Lower leg skin (tissue), 4 donors: ENCODE measurements around the gene MRPL36. TPM values are rescaled to one million over a fixed set of nuclear protein-coding genes. Genes with fewer than 3 reads are reported as not detected.

Source experiments
- DNase-seq, 2 donors: peaks; one replicate each; pipeline ENCODE4 v3.0.0-alpha.2; 2019; ENCODE audit warnings: low spot score in 2 of 2
- H3K4me3 ChIP-seq: fragments of 200-600 bp; sonication (generic); 2 replicates; pipeline ENCODE4 v1.5.1; 2017; ENCODE audit warnings: mild to moderate bottlenecking, low read depth; ENCODE audit not compliant: poor library complexity, severe bottlenecking
- POLR2A ChIP-seq, 2 donors: fragments of 450-650 bp; IDR thresholded peaks; one replicate each; pipeline ENCODE4 v1.6.1; 2016 to 2017; ENCODE audit warnings: antibody characterized with exemption in 2 of 2, mild to moderate bottlenecking in 1 of 2, moderate library complexity in 1 of 2
- WGBS, 2 donors: methylation state at CpG; one replicate each; pipeline ENCODE4 v1.1.5; 2018; 5-methylcytosine and 5-hydroxymethylcytosine counted together
- intact Hi-C: fragments of 100-400 bp; cut with DNase I; formaldehyde crosslinking; loops from one replicate; pipeline ENCODE4 v1.15.0; 2023; ENCODE audit warnings: low total_unique reads
- total RNA-seq, 4 donors: library from RNA; depleted of rRNA; stranded (reverse); fragments of >200 nt; gene quantifications; one replicate each; pipeline ENCODE4 v1.1.0, GENCODE V29; 2016
- TF ChIP-seq, protein P1 (sequence below), 3 donors: fragments of 450-650 bp; IDR thresholded peaks; one replicate each; pipeline ENCODE4 v1.5.1; 2016; ENCODE audit warnings: antibody characterized with exemption in 3 of 3, mild to moderate bottlenecking in 3 of 3, moderate library complexity in 2 of 3

The MRPL36 gene
- total RNA-seq, 4 donors from 2014 or later, result 34.6 to 59.4 (median 42.6) TPM

DNA sequence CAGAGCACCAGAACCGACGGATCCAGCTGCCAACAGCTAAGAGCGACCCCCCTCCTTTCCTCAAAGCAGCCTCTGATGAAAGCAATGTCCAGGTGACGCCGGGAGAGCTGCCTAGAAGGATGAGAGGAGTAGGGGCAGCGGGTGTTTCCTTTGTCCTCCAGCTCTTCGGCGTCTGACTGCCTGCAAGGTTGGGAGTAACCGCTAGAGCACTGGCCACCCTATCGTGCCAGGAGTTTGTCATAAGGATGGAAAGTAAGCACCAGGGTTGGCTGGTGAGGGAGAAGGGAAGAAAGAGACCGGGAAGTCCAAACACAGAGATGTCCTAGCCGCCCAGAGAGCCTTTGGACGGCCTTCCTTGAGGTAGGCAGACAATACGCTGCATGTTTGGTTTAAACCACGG, 10.8 kb downstream of the MRPL36 start:
- peak in 1 of 2 donors; percentile 76 for DNase-seq
- 91 to 92% methylated on average over 15 of the region's 15 CpGs for WGBS, 2 donors
- intact Hi-C loops, result no loop called here
- TF ChIP-seq, protein P1, sequence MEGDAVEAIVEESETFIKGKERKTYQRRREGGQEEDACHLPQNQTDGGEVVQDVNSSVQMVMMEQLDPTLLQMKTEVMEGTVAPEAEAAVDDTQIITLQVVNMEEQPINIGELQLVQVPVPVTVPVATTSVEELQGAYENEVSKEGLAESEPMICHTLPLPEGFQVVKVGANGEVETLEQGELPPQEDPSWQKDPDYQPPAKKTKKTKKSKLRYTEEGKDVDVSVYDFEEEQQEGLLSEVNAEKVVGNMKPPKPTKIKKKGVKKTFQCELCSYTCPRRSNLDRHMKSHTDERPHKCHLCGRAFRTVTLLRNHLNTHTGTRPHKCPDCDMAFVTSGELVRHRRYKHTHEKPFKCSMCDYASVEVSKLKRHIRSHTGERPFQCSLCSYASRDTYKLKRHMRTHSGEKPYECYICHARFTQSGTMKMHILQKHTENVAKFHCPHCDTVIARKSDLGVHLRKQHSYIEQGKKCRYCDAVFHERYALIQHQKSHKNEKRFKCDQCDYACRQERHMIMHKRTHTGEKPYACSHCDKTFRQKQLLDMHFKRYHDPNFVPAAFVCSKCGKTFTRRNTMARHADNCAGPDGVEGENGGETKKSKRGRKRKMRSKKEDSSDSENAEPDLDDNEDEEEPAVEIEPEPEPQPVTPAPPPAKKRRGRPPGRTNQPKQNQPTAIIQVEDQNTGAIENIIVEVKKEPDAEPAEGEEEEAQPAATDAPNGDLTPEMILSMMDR (IDR thresholded peaks at IDR 0.05), result no peak
- no peak for TF ChIP-seq POLR2A (IDR thresholded peaks at IDR 0.05)
- H3K4me3 ChIP-seq, result no peak overlapping the region

DNA sequence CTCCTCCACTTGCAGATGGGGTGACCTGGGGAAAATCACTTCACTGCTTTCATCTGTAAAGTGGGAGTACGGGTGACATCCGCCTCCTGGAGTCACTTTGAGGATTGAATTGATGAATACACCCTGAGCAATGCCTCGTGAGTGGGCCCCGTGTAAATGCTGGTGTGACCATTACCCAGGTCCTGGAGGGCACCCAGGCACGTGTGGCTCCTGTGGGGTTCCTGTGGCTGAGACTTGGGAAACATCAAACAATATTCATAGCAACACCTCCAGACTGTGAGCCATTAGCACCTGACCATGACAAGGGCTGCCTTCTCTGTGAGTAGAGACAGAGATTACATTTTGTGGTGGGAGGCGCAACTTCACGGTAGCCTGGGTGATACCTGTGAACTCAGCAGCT, 11.4 kb downstream of the MRPL36 start:
- intact Hi-C loops, result no loop called here
- H3K4me3 ChIP-seq, result no peak overlapping the region
- WGBS, 2 donors, result 93% methylated on average over 7 of the region's 7 CpGs
- no peak for TF ChIP-seq POLR2A (IDR thresholded peaks at IDR 0.05)
- TF ChIP-seq, protein P1 (IDR thresholded peaks at IDR 0.05), result no peak
- peak in 1 of 2 donors; percentile 77 for DNase-seq

DNA sequence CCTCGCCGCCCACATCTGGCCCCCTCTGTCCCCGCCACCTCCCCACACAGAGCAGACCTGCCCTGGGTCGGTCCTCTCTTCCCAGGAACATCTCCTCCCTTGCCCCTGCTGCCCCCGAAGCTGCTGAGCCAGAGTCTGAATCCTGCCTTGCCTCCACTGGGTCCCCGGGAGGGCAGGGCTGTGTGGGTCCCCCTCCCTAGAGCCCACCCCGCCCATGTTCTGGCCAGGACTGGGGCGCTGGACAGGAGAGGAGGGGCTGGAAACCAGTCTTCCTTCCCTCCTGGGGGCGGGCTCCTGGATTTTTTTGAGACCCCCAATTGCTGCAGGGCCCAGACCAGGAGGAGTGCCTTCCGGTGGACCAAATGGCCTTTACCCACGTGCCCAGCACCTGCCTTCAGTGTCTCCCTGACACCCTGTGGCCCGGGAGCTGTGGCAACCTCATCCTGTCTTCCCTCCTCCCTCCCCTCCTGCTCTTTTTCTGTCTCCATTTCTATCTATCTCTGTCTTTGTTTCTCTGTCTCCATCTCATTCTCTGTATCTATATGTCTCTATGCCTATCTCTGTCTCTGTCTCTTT, 12.1 kb downstream of the MRPL36 start:
- TF ChIP-seq, protein P1 (IDR thresholded peaks at IDR 0.05), result no peak
- no peak for TF ChIP-seq POLR2A (IDR thresholded peaks at IDR 0.05)
- no peak for DNase-seq
- 86 to 92% methylated on average over 11 of the region's 12 CpGs for WGBS, 2 donors
- intact Hi-C loops, result no loop called here
- no peak overlapping the region for H3K4me3 ChIP-seq

DNA sequence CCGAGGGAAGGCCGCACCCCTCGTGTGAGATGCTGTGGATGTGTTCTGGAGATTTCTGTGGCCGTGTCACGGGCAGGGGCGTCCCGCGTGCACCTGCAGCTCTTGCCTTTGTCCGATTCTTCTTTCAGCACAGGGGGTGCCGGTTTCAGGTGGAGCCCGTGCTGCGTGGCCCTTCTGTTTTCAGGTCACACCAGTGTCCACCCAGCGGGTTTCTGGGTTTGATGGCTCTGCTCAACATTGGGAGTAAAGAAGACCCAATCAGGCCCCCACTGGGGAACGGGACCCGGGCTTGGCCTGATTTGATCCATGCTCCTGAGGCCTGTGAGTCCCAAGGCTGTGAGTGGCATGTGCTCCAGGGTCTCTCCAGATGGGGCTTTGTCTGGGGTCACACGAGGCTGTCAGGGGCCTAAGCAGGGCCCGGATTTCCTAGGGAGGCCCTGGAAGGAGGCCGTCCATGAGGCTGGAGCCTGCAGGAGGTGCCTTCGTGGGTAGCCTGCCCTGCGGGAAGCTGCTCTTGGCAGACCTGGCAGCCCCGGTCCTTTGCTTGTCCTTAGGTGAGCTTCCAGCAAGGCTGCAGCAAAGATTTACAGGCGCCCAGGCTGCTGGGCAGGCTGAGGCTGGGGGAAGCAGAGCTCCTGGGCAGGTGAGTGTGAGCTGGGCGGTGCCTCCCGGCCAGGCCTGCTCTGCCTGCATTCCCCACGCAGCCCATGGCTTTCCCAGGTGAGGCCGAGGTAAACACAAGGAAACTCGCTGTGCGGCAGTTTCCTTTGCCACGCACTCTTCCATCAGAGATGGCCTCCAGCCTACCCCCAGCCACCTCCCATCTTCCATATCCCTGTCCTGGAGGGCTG, 12.8 kb downstream of the MRPL36 start:
- no peak for TF ChIP-seq POLR2A (IDR thresholded peaks at IDR 0.05)
- TF ChIP-seq, protein P1 (IDR thresholded peaks at IDR 0.05), result no peak
- DNase-seq, result no peak
- WGBS, 2 donors, result 92 to 95% methylated on average over 24 to 29 of the region's 29 CpGs
- intact Hi-C loops, result no loop called here
- no peak overlapping the region for H3K4me3 ChIP-seq

DNA sequence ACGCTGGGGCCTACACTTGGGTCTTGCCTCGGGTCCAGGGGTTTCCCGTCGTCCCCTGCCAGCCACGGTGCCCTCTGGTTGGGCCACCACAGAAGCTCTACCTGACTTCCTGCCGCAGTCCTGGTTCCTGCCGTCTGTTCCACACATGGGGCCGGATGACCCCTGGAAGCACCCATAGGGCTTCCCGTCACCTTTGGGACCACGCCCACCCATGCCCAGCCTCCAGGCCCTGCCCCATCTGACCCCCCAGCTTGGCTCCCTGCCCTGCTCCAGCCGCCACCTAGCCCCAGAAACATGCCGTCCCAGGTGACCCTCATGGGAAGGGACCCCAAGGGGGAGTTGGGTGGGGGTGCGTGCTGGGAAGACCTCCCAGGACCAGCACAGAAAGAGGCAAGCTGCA, 13.7 kb downstream of the MRPL36 start:
- DNase-seq, result no peak
- no peak for TF ChIP-seq POLR2A (IDR thresholded peaks at IDR 0.05)
- TF ChIP-seq, protein P1 (IDR thresholded peaks at IDR 0.05), result no peak
- no peak overlapping the region for H3K4me3 ChIP-seq
- intact Hi-C loops, result no loop called here
- 90 to 95% methylated on average over 12 of the region's 13 CpGs for WGBS, 2 donors
